HEK293 (cell line): ENCODE data around the gene EMC9.

Experiments
- CTCF ChIA-PET: fragments of 350-600 bp; formaldehyde crosslinking; extraction: SDS; loops from one replicate; lab custom pipeline; 2021; ENCODE audit warnings: antibody characterized with exemption; lab: Yijun Ruan, JAX
- POLR2A ChIA-PET: fragments of 300-600 bp; formaldehyde crosslinking; extraction: SDS; loops from one replicate; lab custom pipeline; 2020; ENCODE audit warnings: antibody characterized with exemption, inconsistent platforms; lab: Yijun Ruan, JAX
- H3K27ac ChIP-seq: fragments of 200-500 bp; sonication (Bioruptor generic); 2 replicates; pipeline ENCODE4 v1.5.1; 2014; ENCODE audit warnings: low read depth, low read length, control low read depth, inconsistent platforms; ENCODE audit errors: extremely low read depth
- H3K36me3 ChIP-seq, 2 experiments: fragments of 200-500 bp in 1 of 2; sonication (Bioruptor generic) in 1 of 2; 1 replicate in 1 of 2; 2 replicates in 1 of 2; pipeline ENCODE4 v1.5.1; 2014 to 2017; ENCODE audit warnings: inconsistent platforms in 2 of 2, low read length in 2 of 2; ENCODE audit not compliant: control insufficient read depth in 2 of 2, insufficient read depth in 1 of 2
- H3K4me1 ChIP-seq: fragments of 200-500 bp; sonication (Bioruptor generic); 2 replicates; pipeline ENCODE4 v1.5.1; 2014; ENCODE audit warnings: mild to moderate bottlenecking, low read length, inconsistent platforms; ENCODE audit not compliant: control insufficient read depth, insufficient read depth
- H3K4me3 ChIP-seq: 2 replicates; pipeline ENCODE4 v1.5.1; 2011; ENCODE audit warnings: low read depth, mild to moderate bottlenecking, control low read depth, low read length, moderate library complexity
- H3K9me3 ChIP-seq: fragments of 200-500 bp; sonication (Bioruptor generic); 2 replicates; pipeline ENCODE4 v1.5.1; 2014; ENCODE audit warnings: low read depth, low read length, inconsistent platforms; ENCODE audit not compliant: control insufficient read depth, insufficient read depth
- ATF2 ChIP-seq: fragments of 450-650 bp; formaldehyde crosslinking; IDR thresholded peaks from 2 replicates; pipeline ENCODE4 v1.5.1; 2016; ENCODE audit warnings: missing biosample characterization, missing genetic modification characterization, low read depth
- BCL11A ChIP-seq: fragments of 450-650 bp; formaldehyde crosslinking; IDR thresholded peaks from 2 replicates; pipeline ENCODE4 v1.5.1; 2016; ENCODE audit warnings: low read depth, missing biosample characterization, missing genetic modification characterization
- GLI4 ChIP-seq: fragments of 450-650 bp; formaldehyde crosslinking; IDR thresholded peaks from 2 replicates; pipeline ENCODE4 v1.5.1; 2016; ENCODE audit warnings: missing biosample characterization, missing genetic modification characterization
- HIC1 ChIP-seq: fragments of 450-650 bp; formaldehyde crosslinking; IDR thresholded peaks from 2 replicates; pipeline ENCODE4 v1.5.1; 2016; ENCODE audit warnings: missing biosample characterization, missing genetic modification characterization
- IKZF3 ChIP-seq: fragments of 450-650 bp; IDR thresholded peaks from 2 replicates; pipeline ENCODE4 v1.5.0; 2018; ENCODE audit warnings: missing biosample characterization, mild to moderate bottlenecking, missing genetic modification characterization, moderate library complexity
- MEIS1 ChIP-seq: sonication (generic); formaldehyde crosslinking; IDR thresholded peaks from 2 replicates; pipeline ENCODE4 v1.8.1; 2022; ENCODE audit warnings: missing genetic modification reagents, mild to moderate bottlenecking, borderline replicate concordance
- SCRT1 ChIP-seq: fragments of 450-650 bp; formaldehyde crosslinking; IDR thresholded peaks from 2 replicates; pipeline ENCODE4 v1.5.1; 2016; ENCODE audit warnings: missing biosample characterization, missing genetic modification characterization, borderline replicate concordance
- TCF7L2 ChIP-seq: IDR thresholded peaks from 2 replicates; pipeline ENCODE4 v1.6.1; 2011; ENCODE audit warnings: low read depth, mild to moderate bottlenecking, inconsistent platforms, low read length, moderate library complexity, borderline replicate concordance
- TRIM28 ChIP-seq: IDR thresholded peaks from 2 replicates; pipeline ENCODE4 v1.6.1; 2011; ENCODE audit warnings: low read length, control low read depth, borderline replicate concordance
- WT1 ChIP-seq: fragments of 450-650 bp; formaldehyde crosslinking; IDR thresholded peaks from 2 replicates; pipeline ENCODE4 v1.5.1; 2016; ENCODE audit warnings: missing biosample characterization, missing genetic modification characterization
- ZBTB48 ChIP-seq: fragments of 450-650 bp; formaldehyde crosslinking; IDR thresholded peaks from 2 replicates; pipeline ENCODE4 v1.5.1; 2016; ENCODE audit warnings: missing biosample characterization, missing genetic modification characterization
- ZBTB7A ChIP-seq: fragments of 450-650 bp; formaldehyde crosslinking; IDR thresholded peaks from 2 replicates; pipeline ENCODE4 v1.5.1; 2016; ENCODE audit warnings: low read depth, missing biosample characterization, missing genetic modification characterization
- ZFHX2 ChIP-seq: fragments of 450-650 bp; formaldehyde crosslinking; conservative IDR thresholded peaks from 2 replicates; pipeline ENCODE4 v1.5.1; 2016; ENCODE audit warnings: missing biosample characterization, missing genetic modification characterization
- ZNF140 ChIP-seq: fragments of 450-650 bp; formaldehyde crosslinking; IDR thresholded peaks from 2 replicates; pipeline ENCODE4 v1.5.1; 2016; ENCODE audit warnings: missing biosample characterization, missing genetic modification characterization
- ZNF155 ChIP-seq: fragments of 450-650 bp; formaldehyde crosslinking; IDR thresholded peaks from 2 replicates; pipeline ENCODE4 v1.5.1; 2016; ENCODE audit warnings: missing biosample characterization, missing genetic modification characterization
- ZNF19 ChIP-seq: fragments of 450-650 bp; formaldehyde crosslinking; IDR thresholded peaks from 2 replicates; pipeline ENCODE4; 2016; ENCODE audit warnings: missing biosample characterization, missing genetic modification characterization, low read depth
- ZNF202 ChIP-seq: fragments of 450-650 bp; formaldehyde crosslinking; IDR thresholded peaks from 2 replicates; pipeline ENCODE4 v1.5.1; 2016; ENCODE audit warnings: missing biosample characterization, missing genetic modification characterization, borderline replicate concordance
- ZNF223 ChIP-seq: fragments of 450-650 bp; formaldehyde crosslinking; IDR thresholded peaks from 2 replicates; pipeline ENCODE4 v1.5.1; 2016; ENCODE audit warnings: missing biosample characterization, missing genetic modification characterization
- ZNF335 ChIP-seq: fragments of 450-650 bp; formaldehyde crosslinking; conservative IDR thresholded peaks from 2 replicates; pipeline ENCODE4 v1.5.1; 2016; ENCODE audit warnings: missing biosample characterization, missing genetic modification characterization
- ZNF366 ChIP-seq: fragments of 450-650 bp; formaldehyde crosslinking; conservative IDR thresholded peaks from 2 replicates; pipeline ENCODE4 v1.5.1; 2016; ENCODE audit warnings: missing biosample characterization, missing genetic modification characterization
- ZNF391 ChIP-seq: fragments of 450-650 bp; formaldehyde crosslinking; IDR thresholded peaks from 2 replicates; pipeline ENCODE4 v1.5.1; 2016; ENCODE audit warnings: low read depth, missing biosample characterization, missing genetic modification characterization, borderline replicate concordance
- ZNF423 ChIP-seq: fragments of 450-650 bp; formaldehyde crosslinking; IDR thresholded peaks from 2 replicates; pipeline ENCODE4 v1.5.1; 2016; ENCODE audit warnings: missing biosample characterization, missing genetic modification characterization
- ZNF433 ChIP-seq: fragments of 450-650 bp; formaldehyde crosslinking; IDR thresholded peaks from 2 replicates; pipeline ENCODE4 v1.5.1; 2016; ENCODE audit warnings: missing biosample characterization, missing genetic modification characterization, low read depth
- ZNF529 ChIP-seq: fragments of 450-650 bp; formaldehyde crosslinking; IDR thresholded peaks from 2 replicates; pipeline ENCODE4 v1.5.1; 2017; ENCODE audit warnings: missing genetic modification characterization, missing biosample characterization; ENCODE audit not compliant: insufficient replicate concordance
- ZNF600 ChIP-seq: fragments of 450-650 bp; formaldehyde crosslinking; IDR thresholded peaks from 2 replicates; pipeline ENCODE4 v1.5.1; 2016; ENCODE audit warnings: missing biosample characterization, missing genetic modification characterization
- ZNF610 ChIP-seq: fragments of 450-650 bp; formaldehyde crosslinking; IDR thresholded peaks from 2 replicates; pipeline ENCODE4 v1.5.1; 2016; ENCODE audit warnings: missing biosample characterization, missing genetic modification characterization, borderline replicate concordance
- ZNF639 ChIP-seq: fragments of 450-650 bp; formaldehyde crosslinking; IDR thresholded peaks from 2 replicates; pipeline ENCODE4 v1.5.1; 2016; ENCODE audit warnings: missing biosample characterization, missing genetic modification characterization
- ZNF645 ChIP-seq: fragments of 450-650 bp; formaldehyde crosslinking; IDR thresholded peaks from 2 replicates; pipeline ENCODE4; 2016; ENCODE audit warnings: missing biosample characterization, missing genetic modification characterization
- ZNF660 ChIP-seq: fragments of 450-650 bp; IDR thresholded peaks from 2 replicates; pipeline ENCODE4 v1.5.1; 2018; ENCODE audit warnings: missing biosample characterization, mild to moderate bottlenecking, missing genetic modification characterization
- ZNF747 ChIP-seq: fragments of 450-650 bp; formaldehyde crosslinking; IDR thresholded peaks from 2 replicates; pipeline ENCODE4 v1.5.1; 2016; ENCODE audit warnings: missing biosample characterization, missing genetic modification characterization
- ZNF776 ChIP-seq: fragments of 450-650 bp; formaldehyde crosslinking; IDR thresholded peaks from 2 replicates; pipeline ENCODE4 v1.5.0; 2017; ENCODE audit warnings: missing biosample characterization, missing genetic modification characterization, borderline replicate concordance
- ZNF830 ChIP-seq: fragments of 450-650 bp; IDR thresholded peaks from 2 replicates; pipeline ENCODE4 v1.5.0; 2018; ENCODE audit warnings: missing biosample characterization, missing genetic modification characterization, low read depth, mild to moderate bottlenecking, moderate library complexity

Gene EMC9

GRCh38 chr14:24135584-24135833 lies 5.9 kb downstream of the EMC9 start (continued):
- TF ChIP-seq ZNF610 (tag by site-specific recombination) = no peak
- TF ChIP-seq ZNF155 (tag by site-specific recombination) = no peak
- no peak for TF ChIP-seq MEIS1
- TF ChIP-seq SCRT1 (tag by site-specific recombination) = peak; percentile 94
- no peak for TF ChIP-seq ZNF660 (tag by site-specific recombination)
- TF ChIP-seq ZNF202 (tag by site-specific recombination) = no peak
- no peak for TF ChIP-seq ZFHX2 (tag by site-specific recombination)
- no peak for TF ChIP-seq ZNF747
- no peak for TF ChIP-seq HIC1 (tag by site-specific recombination)
- TF ChIP-seq ZBTB48 (tag by site-specific recombination) = peak; percentile 87
- no peak for TF ChIP-seq ZNF19 (tag by site-specific recombination)
- TF ChIP-seq IKZF3 = 0 out of 2 replicates have a peak, but pooled peaks have one; percentile 37
- TF ChIP-seq ZNF335 (tag by site-specific recombination) = peak; percentile 79
- no peak for TF ChIP-seq ZNF776 (tag by site-specific recombination)
- 0 out of 2 replicates have a peak, but pooled peaks have one; percentile 82 for TF ChIP-seq ZNF600 (tag by site-specific recombination)
- no peak for TF ChIP-seq ZNF140 (tag by site-specific recombination)
- no peak for TF ChIP-seq ZNF391
- peak; percentile 81 for TF ChIP-seq ZNF366 (tag by site-specific recombination)
- no peak for TF ChIP-seq TCF7L2

- H3K4me3 ChIP-seq = no peak overlapping the region
- CTCF ChIA-PET = interaction anchor here (0.6 to 1.5 kb wide), 2 partner anchors 18 to 23 kb away, joined by 4 to 7 read pairs; no protein-coding TSS in a partner anchor
- H3K27ac ChIP-seq = no peak overlapping the region
- H3K9me3 ChIP-seq = no peaks in the 10 kb centered on the region
- H3K4me1 ChIP-seq = no peaks in the 10 kb centered on the region; the same call in 1 of the 2 replicates
- POLR2A ChIA-PET = interaction anchor here (0.9 to 1.2 kb wide), 3 partner anchors 13 to 40 kb away, joined by 3 to 5 read pairs (median 4); partner anchors contain the start of genes PCK2, PSME2 and RNF31
- peaks cover 1 to 16% of the 10 kb centered on the region in 2 experiments for H3K36me3 ChIP-seq
- TF ChIP-seq WT1 = no peak
- TF ChIP-seq ZBTB7A = no peak
- TF ChIP-seq ZNF423 (tag by site-specific recombination) = no peak
- TF ChIP-seq ZNF529 (tag by site-specific recombination) = no peak
- TF ChIP-seq ZNF433 = no peak
- TF ChIP-seq ZNF639 (tag by site-specific recombination) = no peak
- no peak for TF ChIP-seq IKZF3
- no peak for TF ChIP-seq TRIM28
- TF ChIP-seq ATF2 (tag by site-specific recombination) = no peak
- no peak for TF ChIP-seq GLI4
- no peak for TF ChIP-seq ZNF645 (tag by site-specific recombination)
- TF ChIP-seq ZNF223 = no peak
- no peak for TF ChIP-seq BCL11A (tag by site-specific recombination)
- TF ChIP-seq ZNF830 (tag by site-specific recombination) = no peak
These were observed 7.7 kb downstream of the EMC9 start for GRCh38 chr14:24133735-24134134.
